ENCODE measurements around the gene EIF2AK2. TPM values are rescaled to one million over a fixed set of nuclear protein-coding genes. Genes with fewer than 3 reads are reported as not detected.

EIF2AK2 gene
- total RNA-seq, 4 donors from 2014 or later, result 19.1 to 46.8 (median 22.5) TPM

- TF ChIP-seq, protein P1, sequence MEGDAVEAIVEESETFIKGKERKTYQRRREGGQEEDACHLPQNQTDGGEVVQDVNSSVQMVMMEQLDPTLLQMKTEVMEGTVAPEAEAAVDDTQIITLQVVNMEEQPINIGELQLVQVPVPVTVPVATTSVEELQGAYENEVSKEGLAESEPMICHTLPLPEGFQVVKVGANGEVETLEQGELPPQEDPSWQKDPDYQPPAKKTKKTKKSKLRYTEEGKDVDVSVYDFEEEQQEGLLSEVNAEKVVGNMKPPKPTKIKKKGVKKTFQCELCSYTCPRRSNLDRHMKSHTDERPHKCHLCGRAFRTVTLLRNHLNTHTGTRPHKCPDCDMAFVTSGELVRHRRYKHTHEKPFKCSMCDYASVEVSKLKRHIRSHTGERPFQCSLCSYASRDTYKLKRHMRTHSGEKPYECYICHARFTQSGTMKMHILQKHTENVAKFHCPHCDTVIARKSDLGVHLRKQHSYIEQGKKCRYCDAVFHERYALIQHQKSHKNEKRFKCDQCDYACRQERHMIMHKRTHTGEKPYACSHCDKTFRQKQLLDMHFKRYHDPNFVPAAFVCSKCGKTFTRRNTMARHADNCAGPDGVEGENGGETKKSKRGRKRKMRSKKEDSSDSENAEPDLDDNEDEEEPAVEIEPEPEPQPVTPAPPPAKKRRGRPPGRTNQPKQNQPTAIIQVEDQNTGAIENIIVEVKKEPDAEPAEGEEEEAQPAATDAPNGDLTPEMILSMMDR (IDR thresholded peaks at IDR 0.05), result no peak
- DNase-seq (ENCODE audit: low spot score) (no peak), ATAC-seq (ENCODE audit: low FRiP score) (no peak)
These were observed 95.6 kb downstream of the EIF2AK2 start for GRCh38 chr2:37061013-37061711.

DNA sequence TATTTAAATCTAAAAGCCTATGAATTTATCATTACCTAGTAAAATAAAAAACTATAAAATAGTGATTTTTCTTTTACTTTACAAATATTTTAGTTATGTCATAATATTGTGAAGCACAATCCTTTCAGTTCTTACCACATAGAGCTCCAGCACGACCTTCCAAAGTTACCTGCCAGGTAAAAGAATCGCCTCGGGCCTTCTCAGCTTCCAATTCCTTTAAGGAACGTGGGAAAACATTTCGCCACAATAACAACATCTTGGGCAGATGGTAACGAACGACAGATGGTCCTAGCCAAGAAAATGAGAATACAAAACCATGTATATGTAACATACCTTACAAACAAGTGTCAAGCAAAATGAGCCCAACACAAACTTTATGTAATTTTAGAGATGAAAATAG lies 96.3 kb downstream of the EIF2AK2 start:
- DNase-seq (ENCODE audit: low spot score) (no peak), ATAC-seq (ENCODE audit: low FRiP score) (no peak)
- TF ChIP-seq, protein P1 (IDR thresholded peaks at IDR 0.05), result no peak

DNA sequence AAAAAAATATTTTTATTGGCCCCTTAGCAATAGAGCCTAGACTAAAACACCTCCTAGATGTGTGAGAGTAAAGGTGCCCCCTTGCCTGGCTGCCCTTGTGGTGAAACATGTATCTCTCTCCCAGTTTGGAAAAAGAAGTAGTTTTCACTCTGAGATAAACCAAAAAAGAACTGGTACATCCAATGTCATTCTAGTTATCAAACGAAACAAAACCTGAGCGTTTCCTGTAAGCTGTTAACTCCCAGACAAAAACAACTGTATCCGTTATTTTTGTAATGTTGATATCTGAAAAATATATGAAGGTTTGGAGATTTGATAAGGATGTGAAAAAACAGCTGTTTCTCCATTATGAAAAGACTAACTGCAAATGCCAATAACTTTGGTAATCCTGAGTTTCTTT lies 96.9 kb downstream of the EIF2AK2 start:
- DNase-seq (ENCODE audit: low spot score) (no peak), ATAC-seq (ENCODE audit: low FRiP score) (no peak)
- TF ChIP-seq, protein P1 (IDR thresholded peaks at IDR 0.05), result no peak

- no peak for ATAC-seq (ENCODE audit: low FRiP score)
- DNase-seq (ENCODE audit: low spot score), result no peak
- TF ChIP-seq, protein P1 (IDR thresholded peaks at IDR 0.05), result no peak
These were observed 104.0 kb downstream of the EIF2AK2 start for GRCh38 chr2:37052600-37053332.

Other genes starting within 250 kb of the EIF2AK2 start
- 10 to 100 TPM; 16.7 to 26.8 (median 21.3) TPM for gene STRN, start 190.4 kb downstream of the EIF2AK2 start, total RNA-seq
- 10 to 100 TPM; 27.7 to 50.4 (median 35.5) TPM for gene HEATR5B, start 72.6 kb downstream of the EIF2AK2 start, total RNA-seq
- gene GPATCH11, start 72.5 kb downstream of the EIF2AK2 start, total RNA-seq, result 10 to 100 TPM; 16.6 to 38.5 (median 17.2) TPM
- not detected for gene SULT6B1, start 31.7 kb upstream of the EIF2AK2 start, total RNA-seq
- gene CEBPZOS, start 39.5 kb upstream of the EIF2AK2 start, total RNA-seq, result 10 to 100 TPM; 14.1 to 23.7 (median 20.1) TPM
- gene CEBPZ, start 74.6 kb upstream of the EIF2AK2 start, total RNA-seq, result 10 to 100 TPM; 30.6 to 67.3 (median 40.9) TPM
- gene NDUFAF7, start 74.7 kb upstream of the EIF2AK2 start, total RNA-seq, result 10 to 100 TPM; 11.9 to 17.3 (median 12.5) TPM
- 10 to 100 TPM; 26.4 to 68.3 (median 42.3) TPM for gene PRKD3, start 167.9 kb upstream of the EIF2AK2 start, total RNA-seq
- gene QPCT, start 187.7 kb upstream of the EIF2AK2 start, total RNA-seq, result 10 to 100 TPM in 1 of 4 donors, 1 to 10 TPM in 3; 1.9 to 10.9 (median 5.3) TPM

Data from omental fat pad (tissue), 4 donors.